Neutrophil (primary cell): ENCODE measurements around the gene WDR27.

Experiments
- H3K27ac ChIP-seq: fragments of 200-600 bp; sonication (generic); 2 replicates; pipeline ENCODE4 v1.5.1; 2016; ENCODE audit warnings: mild to moderate bottlenecking, moderate library complexity
- H3K27me3 ChIP-seq: fragments of 200-600 bp; sonication (generic); 2 replicates; pipeline ENCODE4 v1.6.0; 2016; ENCODE audit warnings: mild to moderate bottlenecking
- H3K36me3 ChIP-seq: fragments of 200-600 bp; sonication (generic); 2 replicates; pipeline ENCODE4 v1.5.1; 2017
- H3K4me1 ChIP-seq, 2 experiments: fragments of 200-600 bp in 1 of 2; sonication (generic) in 1 of 2; 1 replicate in 1 of 2; 2 replicates in 1 of 2; pipeline versions ENCODE4 v1.5.1 to v1.6.1; 2013 to 2016; ENCODE audit warnings: low read depth in 1 of 2, low read length in 1 of 2, mild to moderate bottlenecking in 1 of 2, moderate library complexity in 1 of 2; ENCODE audit not compliant: control insufficient read depth in 1 of 2, insufficient read depth in 1 of 2
- H3K4me3 ChIP-seq, 2 experiments: fragments of 200-600 bp in 1 of 2; sonication (generic) in 1 of 2; 1 replicate in 1 of 2; 2 replicates in 1 of 2; pipeline ENCODE4 v1.5.1; 2013 to 2016; ENCODE audit warnings: low read depth in 1 of 2, low read length in 1 of 2, mild to moderate bottlenecking in 1 of 2, moderate library complexity in 1 of 2
- H3K9me3 ChIP-seq: fragments of 200-600 bp; sonication (generic); 2 replicates; pipeline ENCODE4 v1.5.1; 2016
- TF ChIP-seq, protein P1 (sequence below): fragments of 200-600 bp; sonication (generic); IDR thresholded peaks from 2 replicates; pipeline ENCODE4 v1.5.1; 2016; ENCODE audit warnings: antibody characterized with exemption

WDR27 gene

DNA sequence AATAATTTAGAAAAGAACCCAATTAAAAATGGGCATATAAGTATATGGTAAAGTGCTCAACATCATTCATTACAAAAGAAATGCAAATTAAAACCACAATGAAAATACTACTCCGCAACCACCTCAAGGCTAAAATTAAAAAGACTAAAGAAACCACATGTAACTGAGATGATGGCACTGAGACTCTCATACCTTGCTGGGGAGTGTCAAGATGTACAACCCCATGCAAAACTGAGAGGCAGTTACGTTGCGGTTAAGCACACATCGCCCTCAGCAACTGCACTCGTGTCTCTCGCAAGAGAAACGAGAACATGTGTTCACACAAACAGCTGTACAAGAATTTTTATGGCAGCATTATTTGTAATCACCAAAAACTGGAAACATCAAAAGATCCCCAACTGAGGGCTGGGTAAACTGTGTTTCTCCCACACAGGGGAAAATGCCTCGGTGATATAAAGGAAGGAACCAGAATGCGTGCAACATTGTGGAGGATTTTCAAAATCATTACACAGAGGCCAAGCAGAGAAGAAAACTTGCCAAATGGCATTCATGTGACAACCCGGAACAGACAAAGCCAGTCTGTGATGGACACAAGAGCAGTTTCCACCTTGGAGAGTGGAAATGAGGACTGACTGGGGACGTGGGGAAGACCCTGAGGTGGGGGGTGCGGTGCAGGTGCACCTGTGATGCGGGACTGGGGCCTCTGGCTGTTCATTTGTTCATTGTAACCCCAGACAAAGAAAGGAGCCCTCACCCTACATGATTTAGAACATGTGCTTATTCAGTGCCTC lies 144.9 kb downstream of the WDR27 start:
- H3K27ac ChIP-seq = no peak overlapping the region
- H3K36me3 ChIP-seq = no peaks in the 10 kb centered on the region
- no peaks in the 10 kb centered on the region for H3K4me1 ChIP-seq
- H3K27me3 ChIP-seq = no peaks in the 10 kb centered on the region
- H3K9me3 ChIP-seq = no peaks in the 10 kb centered on the region
- TF ChIP-seq, protein P1, sequence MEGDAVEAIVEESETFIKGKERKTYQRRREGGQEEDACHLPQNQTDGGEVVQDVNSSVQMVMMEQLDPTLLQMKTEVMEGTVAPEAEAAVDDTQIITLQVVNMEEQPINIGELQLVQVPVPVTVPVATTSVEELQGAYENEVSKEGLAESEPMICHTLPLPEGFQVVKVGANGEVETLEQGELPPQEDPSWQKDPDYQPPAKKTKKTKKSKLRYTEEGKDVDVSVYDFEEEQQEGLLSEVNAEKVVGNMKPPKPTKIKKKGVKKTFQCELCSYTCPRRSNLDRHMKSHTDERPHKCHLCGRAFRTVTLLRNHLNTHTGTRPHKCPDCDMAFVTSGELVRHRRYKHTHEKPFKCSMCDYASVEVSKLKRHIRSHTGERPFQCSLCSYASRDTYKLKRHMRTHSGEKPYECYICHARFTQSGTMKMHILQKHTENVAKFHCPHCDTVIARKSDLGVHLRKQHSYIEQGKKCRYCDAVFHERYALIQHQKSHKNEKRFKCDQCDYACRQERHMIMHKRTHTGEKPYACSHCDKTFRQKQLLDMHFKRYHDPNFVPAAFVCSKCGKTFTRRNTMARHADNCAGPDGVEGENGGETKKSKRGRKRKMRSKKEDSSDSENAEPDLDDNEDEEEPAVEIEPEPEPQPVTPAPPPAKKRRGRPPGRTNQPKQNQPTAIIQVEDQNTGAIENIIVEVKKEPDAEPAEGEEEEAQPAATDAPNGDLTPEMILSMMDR = no peak
- no peak overlapping the region for H3K4me3 ChIP-seq

DNA sequence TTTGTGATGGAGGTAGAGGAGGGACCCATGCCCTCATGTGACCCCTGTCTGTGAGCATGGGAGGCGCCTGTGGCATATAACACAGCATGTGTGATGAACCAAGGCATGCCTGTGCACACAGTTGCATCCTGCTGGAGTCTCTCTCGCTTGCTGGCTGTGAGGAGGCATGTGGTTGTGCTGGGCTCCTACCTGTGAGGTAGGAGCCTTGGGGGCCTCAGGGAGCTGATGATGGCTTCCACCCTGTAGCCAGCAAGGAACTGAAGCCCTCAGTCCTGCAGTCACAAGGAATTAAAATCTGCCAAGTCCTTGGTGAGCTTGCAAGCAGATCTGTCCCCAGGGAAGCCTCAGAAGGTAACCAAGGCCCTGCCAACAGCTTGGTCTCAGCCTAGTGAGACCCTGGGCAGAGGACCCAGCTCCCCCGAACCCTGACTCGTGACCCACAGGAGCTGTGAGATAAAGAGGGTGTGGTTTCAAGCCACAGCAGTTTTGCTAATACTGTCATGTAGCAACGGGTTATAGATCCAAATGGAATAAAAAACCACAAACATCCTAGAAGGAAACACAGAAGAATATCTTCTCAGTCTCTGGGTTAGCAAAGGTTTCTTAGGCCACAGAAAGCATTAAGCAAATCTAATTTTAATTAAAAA lies 145.7 kb downstream of the WDR27 start:
- Histone ChIP-seq H3K4me1 (no peaks in the 10 kb centered on the region), H3K9me3 (no peaks in the 10 kb centered on the region), H3K27me3 (no peaks in the 10 kb centered on the region), H3K27ac (no peak overlapping the region), H3K4me3 (no peak overlapping the region), H3K36me3 (no peaks in the 10 kb centered on the region)
- TF ChIP-seq, protein P1 = no peak

DNA sequence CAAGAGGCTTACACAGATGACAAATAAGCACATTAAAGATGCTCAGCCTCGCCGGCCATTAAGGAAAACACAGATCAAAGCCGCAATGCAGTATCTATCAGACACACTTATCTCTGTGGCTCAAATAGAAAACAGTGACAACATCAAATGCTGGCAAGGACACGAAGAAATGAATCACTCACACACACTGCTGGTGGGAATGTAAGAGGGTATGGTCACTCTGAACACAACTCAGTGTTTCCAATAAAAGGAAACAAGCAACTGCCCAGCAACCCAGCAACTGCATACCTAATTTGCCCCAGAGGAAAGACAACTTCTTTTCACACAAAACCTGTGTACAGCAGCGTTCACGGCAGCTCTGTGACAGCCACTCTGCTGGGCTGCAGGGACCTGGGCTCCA lies 155.8 kb downstream of the WDR27 start:
- TF ChIP-seq, protein P1 = no peak

DNA sequence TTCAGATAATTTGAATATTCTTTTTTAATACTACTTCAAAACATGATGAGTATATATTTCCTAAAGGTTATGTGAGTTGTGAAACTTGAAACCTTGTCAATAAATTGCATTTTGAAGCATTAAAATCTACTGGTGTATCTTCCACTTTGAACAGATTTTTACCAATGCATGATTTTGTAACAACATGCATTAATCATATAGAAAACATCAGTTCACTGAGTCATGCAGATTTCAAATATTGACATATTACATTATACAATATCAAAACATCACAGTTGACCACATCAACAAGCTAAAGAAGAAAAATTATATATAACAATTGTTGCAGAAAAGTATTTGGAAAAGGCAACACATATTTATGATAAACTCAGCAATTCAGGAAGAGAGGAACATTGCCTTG lies 158.1 kb downstream of the WDR27 start:
- H3K27me3 ChIP-seq = no peaks in the 10 kb centered on the region
- H3K27ac ChIP-seq = no peak overlapping the region
- H3K36me3 ChIP-seq = no peaks in the 10 kb centered on the region
- H3K4me1 ChIP-seq = no peaks in the 10 kb centered on the region
- TF ChIP-seq, protein P1 = no peak
- no peaks in the 10 kb centered on the region for H3K9me3 ChIP-seq
- no peak overlapping the region for H3K4me3 ChIP-seq

More for the DNA sequence above, 155.8 kb downstream of the WDR27 start:
- no peaks in the 10 kb centered on the region for H3K4me1 ChIP-seq
- H3K27ac ChIP-seq = no peak overlapping the region
- no peaks in the 10 kb centered on the region for H3K27me3 ChIP-seq
- H3K9me3 ChIP-seq = no peaks in the 10 kb centered on the region
- no peak overlapping the region for H3K4me3 ChIP-seq
- no peaks in the 10 kb centered on the region for H3K36me3 ChIP-seq

DNA sequence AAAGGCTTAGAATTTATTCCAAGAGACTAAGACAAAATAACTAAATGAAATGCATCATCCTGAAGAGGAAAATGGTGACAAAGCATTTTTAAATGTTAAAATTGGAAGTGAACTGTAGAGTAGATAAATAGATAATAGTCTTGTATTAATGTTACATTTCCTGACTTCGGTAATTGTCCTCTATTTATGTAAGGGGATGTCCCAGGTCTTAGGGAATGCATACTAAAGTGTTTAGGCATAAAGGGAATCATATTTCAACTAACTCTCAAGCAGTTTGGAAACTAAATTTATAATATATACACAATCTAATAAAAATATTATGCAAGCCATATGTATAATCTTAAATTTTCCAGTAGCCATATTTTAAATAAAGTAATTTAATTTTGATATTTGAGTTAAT lies 159.3 kb downstream of the WDR27 start:
- Histone ChIP-seq H3K27ac (no peak overlapping the region), H3K9me3 (no peaks in the 10 kb centered on the region), H3K27me3 (no peaks in the 10 kb centered on the region), H3K4me1 (no peaks in the 10 kb centered on the region), H3K4me3 (no peak overlapping the region), H3K36me3 (no peaks in the 10 kb centered on the region)
- TF ChIP-seq, protein P1 = no peak
